Superior temporal gyrus (tissue), 1 donor: ENCODE measurements around the gene LIMS3.
"Not testable (repeated sequence)": the region's sequence is repeated elsewhere in the genome, so short reads cannot be mapped to it uniquely, and the experiment has no call there.

Source experiments
- DNase-seq: peaks from one replicate; pipeline ENCODE4 v3.0.0-alpha.2; 2016; ENCODE audit errors: extremely low spot score

The LIMS3 gene

GRCh38 chr2:109898462-109899336 lies at the start of gene LIMS3:
Gene LIMS3 (plus strand): TSS chr2:109898688. CDS start chr2:109898729, 41 bp downstream.
- DNase-seq = not testable (repeated sequence)

GRCh38 chr2:109871129-109871751 lies 27.2 kb upstream of the LIMS3 start:
- not testable (repeated sequence) for DNase-seq

GRCh38 chr2:109876625-109877024 lies 21.9 kb upstream of the LIMS3 start:
- DNase-seq = not testable (repeated sequence)

GRCh38 chr2:109882112-109882511 lies 16.4 kb upstream of the LIMS3 start:
- not testable (repeated sequence) for DNase-seq

- DNase-seq = not testable (repeated sequence)
Observed at GRCh38 chr2:109888414-109888813, 10.1 kb upstream of the LIMS3 start.

- DNase-seq = not testable (repeated sequence)
Observed at GRCh38 chr2:109889909-109890308, 8.6 kb upstream of the LIMS3 start.

GRCh38 chr2:109891024-109891423 lies 7.5 kb upstream of the LIMS3 start:
- not testable (repeated sequence) for DNase-seq

- not testable (repeated sequence) for DNase-seq
Observed at GRCh38 chr2:109893736-109894135, 4.8 kb upstream of the LIMS3 start.

GRCh38 chr2:109894141-109894540 lies 4.3 kb upstream of the LIMS3 start:
- DNase-seq = not testable (repeated sequence)

- DNase-seq = not testable (repeated sequence)
Observed at GRCh38 chr2:109895090-109895869, 3.2 kb upstream of the LIMS3 start.

- DNase-seq = not testable (repeated sequence)
Observed at GRCh38 chr2:109896212-109896611, 2.3 kb upstream of the LIMS3 start.

GRCh38 chr2:109897769-109898461 lies 573 bp upstream of the LIMS3 start:
- not testable (repeated sequence) for DNase-seq

- not testable (repeated sequence) for DNase-seq
Observed at GRCh38 chr2:109905796-109906195, 7.3 kb downstream of the LIMS3 start.

GRCh38 chr2:109908626-109909025 lies 10.1 kb downstream of the LIMS3 start:
- DNase-seq = not testable (repeated sequence)

GRCh38 chr2:109910789-109911188 lies 12.3 kb downstream of the LIMS3 start:
- DNase-seq = not testable (repeated sequence)

GRCh38 chr2:109913911-109914310 lies 15.4 kb downstream of the LIMS3 start:
- not testable (repeated sequence) for DNase-seq

- DNase-seq = not testable (repeated sequence)
Observed at GRCh38 chr2:109914552-109914951, 16.1 kb downstream of the LIMS3 start.

GRCh38 chr2:109915830-109916229 lies 17.3 kb downstream of the LIMS3 start:
- not testable (repeated sequence) for DNase-seq

GRCh38 chr2:109920162-109920561 lies 21.7 kb downstream of the LIMS3 start:
- not testable (repeated sequence) for DNase-seq

GRCh38 chr2:109921543-109922384 lies 23.3 kb downstream of the LIMS3 start:
- not testable (repeated sequence) for DNase-seq
